Left renal pelvis (tissue), 4 donors: Measurements from ENCODE around the gene RND3. TPM values are rescaled to one million over a fixed set of nuclear protein-coding genes. Genes with fewer than 3 reads are reported as not detected.
A peak's percentile ranks its signal among the peaks of the same experiment; 100 is the strongest.

Experiments
- DNase-seq, 4 donors: peaks; one replicate each; pipeline ENCODE4 v3.0.0-alpha.2; 2013; ENCODE audit warnings: low read depth in 4 of 4, low spot score in 3 of 4
- polyA plus RNA-seq, 4 donors: library from polyadenylated mRNA; unstranded; fragments of 120-200 nt; gene quantifications; one replicate each; pipeline ENCODE4 v1.2.1, GENCODE V29; 2013; ENCODE audit not compliant: insufficient read length in 4 of 4

The RND3 gene
- polyA plus RNA-seq: 10 to 100 TPM; 47.3 to 68.4 (median 51.5) TPM

- peak; percentile 92 to 98 (median 96) for DNase-seq
Observed at GRCh38 chr2:150487537-150488429, at the start of gene RND3. RND3 (minus strand) TSS chr2:150487667; CDS start chr2:150487417, 250 bp downstream.

- no peak for DNase-seq
Observed at GRCh38 chr2:150535176-150535575, 47.7 kb upstream of the RND3 start.

GRCh38 chr2:150532879-150533278 lies 45.4 kb upstream of the RND3 start:
- DNase-seq: no peak

- DNase-seq: no peak
Observed at GRCh38 chr2:150532020-150532419, 44.6 kb upstream of the RND3 start.

GRCh38 chr2:150531591-150531990 lies 44.1 kb upstream of the RND3 start:
- no peak for DNase-seq

- no peak for DNase-seq
Observed at GRCh38 chr2:150530168-150530567, 42.7 kb upstream of the RND3 start.

GRCh38 chr2:150528861-150529801 lies 41.7 kb upstream of the RND3 start:
- DNase-seq: no peak

GRCh38 chr2:150526827-150527226 lies 39.4 kb upstream of the RND3 start:
- peak in 1 of 4 donors; percentile 33 for DNase-seq

- DNase-seq: no peak
Observed at GRCh38 chr2:150526006-150526405, 38.5 kb upstream of the RND3 start.

GRCh38 chr2:150522269-150522668 lies 34.8 kb upstream of the RND3 start:
- DNase-seq: no peak

GRCh38 chr2:150520887-150521664 lies 33.6 kb upstream of the RND3 start:
- DNase-seq: no peak

- no peak for DNase-seq
Observed at GRCh38 chr2:150520033-150520432, 32.6 kb upstream of the RND3 start.

- DNase-seq: no peak
Observed at GRCh38 chr2:150517951-150518680, 30.6 kb upstream of the RND3 start.

- DNase-seq: no peak
Observed at GRCh38 chr2:150513647-150514046, 26.2 kb upstream of the RND3 start.

- no peak for DNase-seq
Observed at GRCh38 chr2:150508497-150509137, 21.1 kb upstream of the RND3 start.

GRCh38 chr2:150507071-150507470 lies 19.6 kb upstream of the RND3 start:
- DNase-seq: no peak

GRCh38 chr2:150505178-150505577 lies 17.7 kb upstream of the RND3 start:
- DNase-seq: no peak

GRCh38 chr2:150495993-150496627 lies 8.6 kb upstream of the RND3 start:
- no peak for DNase-seq

- DNase-seq: no peak
Observed at GRCh38 chr2:150495001-150495400, 7.5 kb upstream of the RND3 start.
